Measurements from ENCODE around the gene CDKN2AIPNL.

Gene CDKN2AIPNL

DNA sequence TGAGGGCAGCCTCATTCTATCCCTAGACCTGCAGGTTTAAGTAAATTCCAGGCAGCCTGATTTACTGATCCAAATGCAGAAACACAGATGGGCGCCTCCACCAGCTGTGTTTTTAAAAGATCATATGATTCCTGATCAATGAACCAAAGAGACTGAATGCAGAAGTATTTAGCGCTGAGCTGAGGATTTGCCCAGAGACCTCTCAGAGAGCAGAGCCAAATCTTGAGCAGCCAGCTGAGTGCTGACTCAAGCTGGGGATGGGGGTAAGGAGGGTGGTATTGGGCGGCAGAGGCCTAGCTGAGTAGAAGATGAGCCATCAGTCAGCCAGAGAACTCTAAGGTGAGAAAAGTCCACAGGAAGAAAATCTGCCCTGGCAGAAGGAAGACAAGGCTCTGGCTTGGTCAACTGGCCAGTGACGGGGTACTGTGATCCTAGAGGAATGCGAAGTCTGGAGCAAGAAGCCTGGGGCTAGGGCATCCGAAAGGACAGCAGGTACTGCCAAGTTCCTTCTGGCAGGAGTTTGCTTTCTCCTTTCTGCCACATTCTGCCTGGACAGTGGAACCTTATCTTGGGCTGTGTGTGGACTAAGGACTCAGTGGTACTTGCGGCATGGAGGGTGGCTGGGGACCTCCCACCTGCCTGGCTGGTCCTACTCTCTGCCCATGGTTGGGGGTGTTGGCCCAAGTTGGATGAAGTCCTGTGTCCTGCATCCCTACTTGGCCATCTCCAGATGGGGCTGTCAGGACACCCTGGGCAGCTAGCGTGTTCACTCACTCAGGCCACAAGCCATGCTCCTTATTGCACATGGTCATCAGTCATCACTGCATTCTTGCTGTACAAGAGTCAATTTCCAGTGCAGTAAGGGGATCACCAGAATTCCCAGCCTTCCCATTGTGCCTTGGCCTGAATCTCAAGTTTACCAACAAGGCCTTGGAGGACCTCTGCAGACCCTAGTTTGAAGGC lies 34.5 kb upstream of the CDKN2AIPNL start:
- no peaks in the 10 kb centered on the region for H3K36me3 ChIP-seq (replicated peaks; ENCODE audit: insufficient read depth, low read length)
- no peaks in the 10 kb centered on the region for H3F3A ChIP-seq (ENCODE audit: insufficient read depth, low read length)
- H3K9ac ChIP-seq (ENCODE audit: low read length): no peak overlapping the region
- no peaks in the 10 kb centered on the region for H3K4me1 ChIP-seq (ENCODE audit: low read length)
- H3K4me3 ChIP-seq (ENCODE audit: low read length): no peak overlapping the region
- TF ChIP-seq, protein P1, sequence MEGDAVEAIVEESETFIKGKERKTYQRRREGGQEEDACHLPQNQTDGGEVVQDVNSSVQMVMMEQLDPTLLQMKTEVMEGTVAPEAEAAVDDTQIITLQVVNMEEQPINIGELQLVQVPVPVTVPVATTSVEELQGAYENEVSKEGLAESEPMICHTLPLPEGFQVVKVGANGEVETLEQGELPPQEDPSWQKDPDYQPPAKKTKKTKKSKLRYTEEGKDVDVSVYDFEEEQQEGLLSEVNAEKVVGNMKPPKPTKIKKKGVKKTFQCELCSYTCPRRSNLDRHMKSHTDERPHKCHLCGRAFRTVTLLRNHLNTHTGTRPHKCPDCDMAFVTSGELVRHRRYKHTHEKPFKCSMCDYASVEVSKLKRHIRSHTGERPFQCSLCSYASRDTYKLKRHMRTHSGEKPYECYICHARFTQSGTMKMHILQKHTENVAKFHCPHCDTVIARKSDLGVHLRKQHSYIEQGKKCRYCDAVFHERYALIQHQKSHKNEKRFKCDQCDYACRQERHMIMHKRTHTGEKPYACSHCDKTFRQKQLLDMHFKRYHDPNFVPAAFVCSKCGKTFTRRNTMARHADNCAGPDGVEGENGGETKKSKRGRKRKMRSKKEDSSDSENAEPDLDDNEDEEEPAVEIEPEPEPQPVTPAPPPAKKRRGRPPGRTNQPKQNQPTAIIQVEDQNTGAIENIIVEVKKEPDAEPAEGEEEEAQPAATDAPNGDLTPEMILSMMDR (IDR thresholded peaks at IDR 0.05; ENCODE audit: low read length): no peak
- TF ChIP-seq EZH2phosphoT487 (IDR thresholded peaks at IDR 0.05; ENCODE audit: low read length) (no peak), EZH2 (optimal IDR thresholded peaks at IDR 0.05; ENCODE audit: low read depth, low read length) (no peak)
- DNase-seq: no peak
- H3K27me3 ChIP-seq (replicated peaks; ENCODE audit: insufficient read depth, low read length): no peaks in the 10 kb centered on the region
- no peaks in the 10 kb centered on the region for H3K79me2 ChIP-seq (ENCODE audit: low read length)
- no peak overlapping the region for H3K4me2 ChIP-seq (ENCODE audit: low read depth, low read length)
- H3K27ac ChIP-seq (ENCODE audit: low read length): no peak overlapping the region
- H4K20me1 ChIP-seq (ENCODE audit: insufficient read depth, low read length): no peaks in the 10 kb centered on the region
- no peaks in the 10 kb centered on the region for H3K9me2 ChIP-seq (replicated peaks; ENCODE audit: insufficient read depth, low read length)
- no peaks in the 10 kb centered on the region for H3K9me3 ChIP-seq (replicated peaks; ENCODE audit: insufficient read depth, low read length)
- H2AFZ ChIP-seq (ENCODE audit: low read length): no peak overlapping the region

DNA sequence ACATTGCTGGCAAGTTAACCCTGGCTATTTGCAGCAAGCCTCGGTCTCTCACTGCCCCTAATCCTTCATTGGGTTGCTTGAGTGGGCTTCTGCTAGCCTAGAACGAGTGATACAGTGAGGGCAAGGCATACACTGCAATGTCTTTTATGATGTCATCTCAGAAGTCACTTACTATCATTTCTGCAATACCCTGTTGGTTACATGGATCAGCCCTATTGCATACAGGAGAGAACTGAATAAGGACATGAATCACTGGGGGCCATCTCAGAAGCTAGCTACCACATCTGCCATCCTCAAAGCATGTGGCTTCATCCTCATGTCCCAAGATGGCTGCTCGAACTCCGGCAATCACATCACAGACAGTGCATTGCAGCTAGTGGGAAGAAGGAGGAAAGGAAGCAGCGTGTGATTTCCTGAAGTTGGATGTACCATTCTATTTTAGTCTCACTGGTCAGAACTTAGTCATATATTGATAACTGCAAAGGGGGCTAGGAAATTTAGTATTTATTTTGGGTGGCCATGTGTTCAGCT lies 33.3 kb upstream of the CDKN2AIPNL start:
- Histone ChIP-seq H3K4me3 (ENCODE audit: low read length) (no peak overlapping the region), H3K27me3 (replicated peaks; ENCODE audit: insufficient read depth, low read length) (no peaks in the 10 kb centered on the region), H3F3A (ENCODE audit: insufficient read depth, low read length) (no peaks in the 10 kb centered on the region), H3K9ac (ENCODE audit: low read length) (no peak overlapping the region), H3K27ac (ENCODE audit: low read length) (no peak overlapping the region), H3K4me1 (ENCODE audit: low read length) (no peaks in the 10 kb centered on the region), H3K9me2 (replicated peaks; ENCODE audit: insufficient read depth, low read length) (no peaks in the 10 kb centered on the region), H3K79me2 (ENCODE audit: low read length) (no peaks in the 10 kb centered on the region), H3K9me3 (replicated peaks; ENCODE audit: insufficient read depth, low read length) (no peaks in the 10 kb centered on the region), H4K20me1 (ENCODE audit: insufficient read depth, low read length) (no peaks in the 10 kb centered on the region), H3K4me2 (ENCODE audit: low read depth, low read length) (no peak overlapping the region), H3K36me3 (replicated peaks; ENCODE audit: insufficient read depth, low read length) (no peaks in the 10 kb centered on the region), H2AFZ (ENCODE audit: low read length) (no peak overlapping the region)
- TF ChIP-seq, protein P1 (IDR thresholded peaks at IDR 0.05; ENCODE audit: low read length): no peak
- TF ChIP-seq EZH2 (optimal IDR thresholded peaks at IDR 0.05; ENCODE audit: low read depth, low read length) (no peak), EZH2phosphoT487 (IDR thresholded peaks at IDR 0.05; ENCODE audit: low read length) (no peak)
- DNase-seq: no peak

DNA sequence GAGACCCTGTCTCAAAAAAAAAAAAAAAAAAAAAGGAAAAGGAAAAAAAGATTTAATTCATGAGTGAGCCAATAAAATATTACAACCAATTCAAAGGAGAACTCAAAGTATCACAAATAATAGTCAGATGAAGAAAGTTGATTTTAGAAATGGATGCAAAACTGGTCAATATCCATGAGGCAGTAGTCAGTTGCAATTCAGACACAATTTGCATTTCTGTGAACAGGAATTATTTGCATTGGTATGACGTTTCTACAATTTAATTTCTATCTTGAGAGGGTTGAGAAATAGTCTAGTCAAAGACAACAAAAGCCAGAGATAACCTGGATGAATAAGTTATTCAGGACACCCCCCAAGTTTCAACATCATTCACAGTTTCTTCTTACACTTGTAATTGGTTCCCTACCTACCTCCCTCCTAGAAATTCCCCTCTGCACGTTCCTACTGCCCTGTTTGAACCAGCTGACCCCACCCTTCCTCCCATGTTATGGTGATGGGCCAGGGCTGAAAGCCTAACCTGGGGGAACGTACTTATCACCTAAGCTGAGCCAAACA lies 28.6 kb upstream of the CDKN2AIPNL start:
- peaks cover 21% of the 10 kb centered on the region for H3K4me1 ChIP-seq (ENCODE audit: low read length)
- H2AFZ ChIP-seq (ENCODE audit: low read length): no peak overlapping the region
- no peak overlapping the region for H3K27ac ChIP-seq (ENCODE audit: low read length)
- no peak overlapping the region for H3K4me3 ChIP-seq (ENCODE audit: low read length)
- H3K9me3 ChIP-seq (replicated peaks; ENCODE audit: insufficient read depth, low read length): no peaks in the 10 kb centered on the region
- H3K9me2 ChIP-seq (replicated peaks; ENCODE audit: insufficient read depth, low read length): no peaks in the 10 kb centered on the region
- H3K79me2 ChIP-seq (ENCODE audit: low read length): no peaks in the 10 kb centered on the region
- H3K27me3 ChIP-seq (replicated peaks; ENCODE audit: insufficient read depth, low read length): no peaks in the 10 kb centered on the region
- peaks cover 10% of the 10 kb centered on the region for H3F3A ChIP-seq (ENCODE audit: insufficient read depth, low read length)
- no peaks in the 10 kb centered on the region for H3K36me3 ChIP-seq (replicated peaks; ENCODE audit: insufficient read depth, low read length)
- DNase-seq: no peak
- H3K9ac ChIP-seq (ENCODE audit: low read length): no peak overlapping the region
- TF ChIP-seq EZH2 (optimal IDR thresholded peaks at IDR 0.05; ENCODE audit: low read depth, low read length): no peak
- no peak for TF ChIP-seq EZH2phosphoT487 (IDR thresholded peaks at IDR 0.05; ENCODE audit: low read length)
- TF ChIP-seq, protein P1 (IDR thresholded peaks at IDR 0.05; ENCODE audit: low read length): no peak
- no peaks in the 10 kb centered on the region for H4K20me1 ChIP-seq (ENCODE audit: insufficient read depth, low read length)
- no peak overlapping the region for H3K4me2 ChIP-seq (ENCODE audit: low read depth, low read length)
